ENCODE results near the gene ITPKB.
"Not testable (repeated sequence)": the region's sequence is repeated elsewhere in the genome, so short reads cannot be mapped to it uniquely, and the experiment has no call there.

ITPKB gene

DNA sequence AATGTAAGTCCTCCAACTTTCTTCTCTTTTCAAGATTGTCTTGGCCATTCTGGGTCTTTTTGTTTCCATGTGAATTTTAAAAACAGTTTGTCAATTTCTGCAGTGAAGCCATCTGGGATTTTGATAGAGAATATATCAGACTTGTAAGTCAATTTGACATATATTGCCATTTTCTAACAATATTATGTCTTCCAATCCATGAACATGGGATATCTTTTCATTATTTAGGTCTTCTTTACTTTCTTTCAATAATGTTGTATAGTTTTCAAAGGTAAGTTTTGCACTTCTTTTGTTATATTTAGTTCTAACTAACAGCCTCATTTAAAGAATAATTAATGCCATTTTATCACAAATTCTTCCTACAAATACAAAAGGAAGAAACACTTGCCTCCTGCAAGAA is 117.1 kb downstream of the ITPKB start:
- DNase-seq (ENCODE audit: low read depth): no peak

DNA sequence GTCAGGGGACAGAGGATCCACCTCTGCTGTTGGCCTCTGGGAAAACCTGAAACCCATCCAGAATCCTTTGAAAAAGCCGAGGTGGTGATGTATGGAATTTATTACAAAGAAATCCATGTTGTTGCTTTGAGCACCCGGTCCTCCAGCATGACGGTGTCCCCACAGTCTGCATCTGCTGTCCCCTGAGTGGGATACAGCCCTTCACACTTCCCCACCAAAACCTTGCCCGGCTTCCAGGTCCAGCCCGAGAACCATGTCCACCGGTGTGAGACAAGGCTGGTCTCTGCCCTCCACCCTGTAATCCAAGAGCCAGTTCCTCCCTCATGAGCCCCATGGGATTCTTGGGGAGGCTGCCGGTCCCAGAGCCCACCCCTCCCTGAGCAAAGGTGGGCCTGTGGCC is 120.1 kb downstream of the ITPKB start:
- DNase-seq (ENCODE audit: low read depth): no peak

DNA sequence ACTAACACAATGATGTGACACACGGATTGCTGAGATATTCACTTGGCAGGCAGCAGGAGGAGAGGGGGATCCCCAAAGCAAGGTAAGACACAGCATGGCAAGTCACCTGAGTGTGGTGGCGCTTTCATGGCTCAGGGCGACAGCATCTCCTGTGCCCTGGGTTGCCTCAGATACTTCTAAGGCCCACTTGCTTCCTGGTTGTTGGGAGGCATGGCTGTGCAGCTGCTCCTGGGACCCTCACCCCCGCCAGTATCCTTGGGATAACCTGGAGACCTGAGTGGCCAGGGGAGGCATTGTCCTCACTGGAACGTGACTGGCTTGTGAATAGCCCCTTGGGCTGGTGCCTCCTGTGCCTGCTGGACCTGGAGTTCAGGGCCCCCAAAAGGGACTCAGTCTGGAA is 120.7 kb downstream of the ITPKB start:
- no peak for DNase-seq (ENCODE audit: low read depth)

DNA sequence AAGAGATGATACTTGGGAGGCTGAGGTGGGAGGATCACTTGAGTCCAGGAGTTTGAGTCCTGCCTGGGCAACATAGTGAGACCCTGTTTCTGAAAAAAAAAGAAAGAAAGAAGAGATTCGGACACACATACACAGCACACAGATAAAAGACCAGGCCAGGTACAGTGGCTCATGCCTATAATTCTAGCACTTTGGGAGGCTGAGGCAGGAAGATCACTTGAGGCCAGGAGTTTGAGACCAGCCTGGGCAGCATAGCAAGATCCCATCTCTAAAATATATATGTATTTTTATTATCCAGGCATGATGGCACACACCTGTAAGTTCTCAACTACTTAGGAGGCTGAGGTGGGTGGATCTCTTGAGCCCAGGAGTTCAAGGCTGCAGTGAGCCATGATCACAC is 121.4 kb downstream of the ITPKB start:
- not testable (repeated sequence) for DNase-seq (ENCODE audit: low read depth)

DNA sequence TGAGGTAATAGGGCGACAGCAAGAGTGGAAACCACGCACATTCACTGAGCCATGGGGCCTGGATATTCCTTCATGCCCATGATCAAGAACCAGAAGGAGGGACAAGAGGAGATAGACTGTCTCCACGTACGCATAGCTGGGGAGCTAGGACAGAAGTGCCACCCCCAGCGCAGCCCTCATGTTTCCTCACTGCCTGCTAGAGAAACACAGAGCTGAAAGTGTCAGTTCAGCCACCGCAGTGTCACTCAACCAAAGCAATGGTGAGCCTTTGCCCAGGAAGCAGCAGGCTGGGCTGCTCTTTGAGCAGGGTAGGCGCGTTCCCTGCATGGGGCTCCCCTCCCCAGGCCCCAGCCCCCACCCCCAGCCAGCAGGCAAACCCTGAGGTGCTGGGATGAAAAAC is 122.0 kb downstream of the ITPKB start:
- no peak for DNase-seq (ENCODE audit: low read depth)

DNA sequence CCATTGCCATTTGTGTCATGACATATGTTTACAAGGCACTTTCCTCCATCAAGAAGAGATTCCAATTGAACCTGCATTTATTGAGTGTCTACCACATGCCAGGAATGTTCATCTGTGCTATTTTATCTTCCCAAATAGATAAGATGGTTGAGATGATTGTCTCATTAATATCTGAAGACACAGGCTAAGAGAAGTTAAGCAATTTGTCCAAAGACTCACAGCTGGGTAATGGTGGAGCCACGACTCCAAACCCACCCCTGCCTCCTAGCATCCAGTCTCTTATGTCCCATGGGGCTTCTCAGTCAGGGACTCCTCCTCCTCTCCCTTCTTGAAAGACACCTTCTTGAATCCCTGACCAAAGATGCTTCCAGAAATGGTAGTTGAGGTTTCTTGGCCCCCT is 122.4 kb downstream of the ITPKB start:
- no peak for DNase-seq (ENCODE audit: low read depth)

DNA sequence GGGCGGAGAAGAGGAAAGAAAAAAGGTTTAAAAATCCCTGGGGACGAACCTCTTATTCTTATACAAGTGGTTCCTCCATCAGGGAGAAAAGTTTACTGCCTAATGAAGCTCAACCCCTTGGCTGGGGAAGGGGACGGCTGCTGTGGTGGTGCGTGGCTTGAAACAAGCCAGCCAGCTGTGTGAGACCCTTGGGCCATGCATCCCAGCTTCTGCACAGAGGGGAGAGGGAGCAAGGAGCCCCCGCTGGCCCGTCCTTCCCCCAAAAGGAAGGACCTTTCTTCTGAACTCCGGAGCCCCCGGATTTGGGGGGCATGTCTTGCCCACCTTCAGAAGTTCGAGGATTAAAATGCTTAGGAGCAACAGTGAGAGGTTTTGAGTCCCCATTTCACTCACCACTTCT is 123.2 kb downstream of the ITPKB start:
- no peak for DNase-seq (ENCODE audit: low read depth)

DNA sequence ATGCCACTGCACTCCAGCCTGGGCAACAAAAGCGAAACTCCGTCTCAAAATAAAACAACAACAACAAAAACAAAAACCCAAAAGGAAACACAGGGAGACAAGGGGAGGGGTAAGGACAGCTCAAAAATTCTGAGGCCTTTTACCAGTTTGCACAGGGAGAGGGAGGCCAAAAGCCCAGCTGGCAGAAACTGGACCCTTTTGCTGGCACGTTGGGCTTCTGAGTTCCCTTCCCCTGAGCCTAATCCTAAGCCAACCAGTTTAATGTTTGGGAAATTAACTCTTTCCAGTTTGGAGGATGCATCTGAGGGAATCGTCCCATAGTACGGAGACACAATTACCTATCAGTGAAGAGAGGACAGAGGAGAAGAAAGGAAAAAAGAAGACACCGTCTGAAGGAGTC is 127.1 kb downstream of the ITPKB start:
- DNase-seq (ENCODE audit: low read depth): not testable (repeated sequence)

DNA sequence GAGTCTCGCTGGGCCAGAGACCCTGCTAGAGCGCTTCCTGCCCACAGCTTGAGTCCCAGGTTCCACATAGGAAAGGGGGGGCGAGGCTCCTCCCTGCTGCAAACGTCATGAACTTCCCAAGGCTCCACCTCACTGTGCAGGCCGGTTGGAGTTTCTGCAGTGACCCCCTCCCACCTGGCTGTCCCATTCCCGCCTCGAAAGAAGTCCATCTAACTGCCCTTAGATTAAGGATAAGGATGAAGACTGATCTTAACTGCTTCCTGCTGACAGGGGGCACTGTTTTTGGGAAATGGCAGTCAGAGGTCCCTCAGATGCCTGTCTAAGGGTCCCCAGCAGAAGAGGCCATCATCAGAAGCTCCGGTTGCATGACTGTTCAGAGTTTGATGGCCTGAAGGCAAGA is 127.8 kb downstream of the ITPKB start:
- DNase-seq (ENCODE audit: low read depth): no peak

DNA sequence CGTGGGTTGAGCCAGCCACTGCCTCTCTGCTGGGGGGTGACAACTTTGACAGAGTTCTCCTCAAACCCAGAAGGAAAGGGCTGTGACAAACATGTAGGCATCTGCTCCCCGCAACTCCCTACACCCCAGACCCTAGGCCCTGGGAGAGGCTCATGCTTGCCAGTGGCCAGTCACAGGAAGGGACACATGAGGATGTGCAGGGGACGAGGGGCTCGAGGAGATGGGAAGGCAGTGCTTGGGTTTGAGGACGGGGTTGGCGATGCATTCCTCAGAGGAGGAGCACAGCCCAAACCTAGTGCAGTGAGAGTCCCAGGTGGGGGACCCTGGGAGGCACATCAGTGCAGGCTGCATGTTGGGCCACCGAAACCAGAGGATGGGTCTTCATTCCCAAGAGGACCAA is 128.4 kb downstream of the ITPKB start:
- DNase-seq (ENCODE audit: low read depth): no peak

DNA sequence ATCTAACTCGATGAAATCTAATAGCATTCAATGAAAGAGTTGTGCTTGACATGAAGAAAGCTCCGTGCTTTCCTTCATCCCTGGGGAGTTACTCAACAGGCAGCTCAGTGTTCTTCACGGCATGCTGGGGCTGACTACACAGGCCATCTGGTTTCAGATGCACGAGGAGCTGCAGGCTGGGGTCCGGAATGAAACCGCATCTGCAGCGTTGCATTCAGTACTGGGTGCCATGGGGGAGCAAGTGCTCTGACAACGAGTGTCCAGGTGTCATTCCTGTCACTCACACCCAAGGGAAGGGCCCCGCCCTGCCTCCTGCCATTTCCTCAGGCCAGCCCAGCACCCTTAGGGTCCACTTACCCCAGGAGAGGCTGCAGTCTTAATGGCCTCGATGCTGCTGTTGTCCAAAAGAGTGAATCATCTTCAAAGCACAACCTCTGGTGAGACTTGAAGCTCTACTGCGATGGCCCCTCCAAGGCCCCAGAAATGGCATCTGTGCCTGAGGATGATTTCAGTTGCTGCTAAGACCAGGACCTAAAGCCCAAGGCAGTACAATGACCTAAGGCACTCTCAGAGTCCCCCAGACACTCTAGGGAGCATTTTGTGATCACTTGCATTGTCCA is 129.1 kb downstream of the ITPKB start:
- DNase-seq (ENCODE audit: low read depth): no peak

DNA sequence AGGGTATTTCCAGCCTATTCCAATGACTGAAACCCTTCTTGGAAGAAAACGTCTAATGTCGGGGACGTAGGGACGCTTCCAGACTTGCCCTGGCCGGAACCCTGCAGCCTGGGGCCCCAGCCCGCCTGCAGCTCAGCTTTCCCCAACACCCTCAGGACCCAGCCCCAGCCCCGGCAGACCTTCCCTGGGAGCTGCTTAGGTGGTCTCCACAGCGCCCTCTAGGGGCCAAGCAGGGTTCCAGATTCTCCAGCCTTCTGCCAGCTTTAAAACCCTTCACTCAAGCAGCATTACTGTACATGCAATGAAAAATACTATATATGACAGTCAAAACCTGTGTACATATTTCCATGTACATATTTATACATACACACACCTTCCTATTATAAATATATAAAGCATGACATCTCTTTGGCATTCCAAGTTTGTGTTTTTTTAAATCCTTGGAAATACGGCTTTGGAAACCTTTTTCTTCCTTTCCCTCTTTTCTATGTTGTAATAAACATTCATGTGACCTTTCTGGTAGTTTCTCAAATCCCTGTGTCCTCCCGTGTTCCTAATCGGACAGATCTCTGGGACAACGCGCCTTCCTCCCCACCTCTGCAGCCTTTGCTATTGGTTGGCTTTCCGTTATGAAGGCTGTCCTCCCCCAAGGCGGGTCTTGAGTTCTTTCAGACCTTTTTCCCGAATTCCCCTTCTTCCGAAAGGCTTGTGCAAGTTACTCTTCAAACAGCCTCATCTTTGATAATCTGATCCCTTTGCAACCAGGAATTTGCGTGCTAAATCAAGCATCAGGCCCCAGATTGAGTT is 130.2 kb downstream of the ITPKB start:
- DNase-seq (ENCODE audit: low read depth): peak; percentile 49

DNA sequence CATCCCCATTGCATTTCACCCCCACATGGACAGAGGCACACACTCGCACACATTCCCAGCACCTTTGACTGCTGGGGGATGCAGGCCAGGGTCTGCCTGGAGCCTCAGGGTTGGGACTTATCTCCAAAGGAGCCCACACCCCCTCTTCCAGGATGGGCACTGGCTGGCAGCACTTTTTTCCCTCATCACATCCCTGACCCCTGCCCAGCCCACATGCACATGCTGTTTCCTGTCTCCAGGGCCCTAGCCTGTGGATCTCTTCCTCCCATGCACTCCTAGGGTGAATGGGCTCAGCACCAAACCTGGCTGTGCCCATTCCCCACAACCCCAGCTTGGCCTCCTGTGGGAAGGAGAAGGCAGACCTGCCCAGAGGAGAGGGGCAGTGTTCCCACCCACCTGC is 131.3 kb downstream of the ITPKB start:
- DNase-seq (ENCODE audit: low read depth): no peak

DNA sequence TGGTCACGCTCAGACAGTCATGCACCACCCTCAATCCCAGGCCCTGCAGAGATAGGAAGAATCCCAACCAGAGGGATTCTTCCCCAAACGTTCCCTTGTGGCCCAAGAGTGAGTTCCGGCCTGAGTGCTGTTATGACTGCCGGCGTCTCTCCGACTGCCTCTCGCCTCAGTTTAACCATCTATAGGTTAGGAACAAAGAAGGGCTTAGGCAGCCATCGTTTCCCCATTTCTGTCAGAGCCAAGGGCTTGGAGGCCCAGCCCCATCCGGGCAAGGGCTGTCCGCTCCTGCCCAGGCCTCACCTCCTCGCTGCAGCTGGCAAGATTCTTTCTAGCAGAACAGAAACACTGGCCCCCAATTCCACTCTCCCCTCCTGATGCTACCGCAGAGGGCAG is 131.8 kb downstream of the ITPKB start:
- no peak for DNase-seq (ENCODE audit: low read depth)

DNA sequence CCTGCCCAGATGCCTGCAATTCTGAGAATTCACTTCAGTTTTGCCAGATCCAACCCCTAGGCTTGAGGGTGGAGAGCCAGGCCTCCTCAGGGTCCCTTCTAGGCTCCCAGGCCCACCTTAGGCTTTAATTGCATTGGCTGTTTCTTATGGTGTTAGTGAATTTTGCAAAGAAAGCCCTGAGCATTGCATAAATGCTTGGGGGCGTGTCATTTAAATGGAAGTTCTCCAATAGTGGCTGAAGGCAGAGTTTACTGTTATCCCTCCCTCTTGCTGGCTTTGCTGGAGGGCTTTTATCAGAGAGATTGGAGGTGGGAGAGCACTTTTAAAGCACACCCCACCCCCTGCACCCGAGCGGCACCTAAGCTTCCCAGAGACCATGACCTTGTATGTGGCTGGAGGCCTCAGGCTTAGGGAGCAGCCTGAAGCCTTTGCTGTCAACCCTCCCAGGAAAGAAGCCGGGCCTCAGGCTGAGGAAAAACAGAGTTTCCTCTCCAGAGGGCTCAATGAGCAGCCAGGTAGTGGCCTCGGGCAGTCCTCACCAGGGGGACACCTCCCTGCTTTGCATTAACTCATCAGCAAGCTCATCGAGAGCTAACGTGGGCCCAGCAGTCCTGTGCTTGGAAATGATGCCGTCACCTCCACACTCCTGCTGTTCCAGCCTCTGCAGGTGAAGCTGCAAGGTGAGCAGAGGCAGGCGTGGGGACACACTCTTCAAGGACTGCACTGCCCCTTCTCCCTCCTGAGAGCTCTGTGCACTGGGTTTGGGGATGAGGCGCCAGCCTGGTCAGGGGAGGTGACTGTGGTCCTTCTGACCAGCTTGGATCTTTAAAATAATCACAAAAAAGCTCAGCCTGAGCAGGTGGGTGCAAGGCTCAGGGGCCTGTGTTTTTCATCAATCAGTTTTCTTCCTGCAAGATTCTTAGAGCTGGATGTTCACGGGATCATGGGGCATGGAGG is 132.5 kb downstream of the ITPKB start:
- no peak for DNase-seq (ENCODE audit: low read depth)

DNA sequence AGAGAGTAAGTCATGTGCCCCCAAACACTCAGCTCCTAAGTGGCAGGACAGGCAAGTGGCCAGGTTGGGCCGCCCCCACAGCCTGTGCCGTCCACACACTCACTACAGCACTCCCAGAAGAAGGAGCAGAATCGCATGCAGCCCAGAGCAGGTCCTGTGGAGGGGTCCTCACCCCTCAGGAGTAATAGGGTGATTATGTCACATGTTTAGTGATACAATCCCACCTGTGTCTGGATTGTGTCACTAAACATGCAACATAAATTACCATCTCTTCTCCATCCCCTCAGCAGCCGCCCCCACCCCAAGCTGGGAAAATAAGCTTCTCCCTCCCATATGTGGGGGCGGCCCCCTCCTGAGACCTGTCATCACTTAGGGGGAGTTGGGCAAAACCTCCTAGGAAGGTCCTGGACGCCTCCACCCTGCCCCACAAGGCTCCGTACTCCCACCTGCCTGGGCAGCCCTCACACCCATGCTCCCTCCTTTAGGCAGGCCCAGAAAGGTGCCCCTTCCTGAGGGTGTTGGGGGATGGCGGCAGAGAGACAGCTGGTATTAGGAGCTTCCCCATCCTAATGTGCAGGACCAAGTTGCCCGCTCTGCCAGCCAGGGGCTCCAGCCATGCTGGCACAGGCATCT is 133.6 kb downstream of the ITPKB start:
- DNase-seq (ENCODE audit: low read depth): no peak

DNA sequence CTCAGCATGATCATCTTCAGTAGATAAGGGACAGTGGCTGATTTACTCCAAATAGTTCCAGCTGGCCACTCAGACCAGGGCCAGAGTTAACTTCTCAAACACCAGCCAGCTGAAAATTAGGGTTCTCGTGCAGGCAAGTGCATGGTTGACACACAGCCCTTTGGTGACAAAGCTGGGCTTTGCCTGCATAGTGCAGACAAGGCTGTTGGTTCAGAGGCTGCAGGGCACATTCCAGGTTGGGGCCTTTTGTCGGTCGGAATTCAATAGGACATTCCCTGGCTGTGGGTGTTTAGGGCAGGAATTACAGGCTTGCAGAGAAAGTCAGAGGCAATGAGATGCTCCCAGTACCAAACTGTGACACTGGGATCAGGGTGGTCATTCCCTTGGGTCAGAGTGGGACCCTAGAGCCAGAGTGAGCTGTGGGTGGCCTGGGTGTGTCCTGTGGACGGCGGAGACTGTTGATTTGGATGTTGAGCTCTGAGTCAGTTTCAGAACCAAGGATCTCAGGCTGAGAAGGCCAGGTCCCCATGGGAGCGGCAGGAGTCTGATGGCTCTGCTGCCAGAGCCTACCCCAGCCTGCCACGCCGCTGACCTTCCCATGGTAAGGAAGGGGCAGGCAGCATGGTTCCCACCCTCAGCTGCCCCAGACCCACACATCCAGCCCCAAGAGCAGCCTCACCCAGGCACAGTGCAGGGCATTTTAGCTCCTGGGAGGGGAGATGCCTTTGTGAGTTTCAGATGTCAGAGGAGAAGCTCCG is 134.3 kb downstream of the ITPKB start:
- no peak for DNase-seq (ENCODE audit: low read depth)

DNA sequence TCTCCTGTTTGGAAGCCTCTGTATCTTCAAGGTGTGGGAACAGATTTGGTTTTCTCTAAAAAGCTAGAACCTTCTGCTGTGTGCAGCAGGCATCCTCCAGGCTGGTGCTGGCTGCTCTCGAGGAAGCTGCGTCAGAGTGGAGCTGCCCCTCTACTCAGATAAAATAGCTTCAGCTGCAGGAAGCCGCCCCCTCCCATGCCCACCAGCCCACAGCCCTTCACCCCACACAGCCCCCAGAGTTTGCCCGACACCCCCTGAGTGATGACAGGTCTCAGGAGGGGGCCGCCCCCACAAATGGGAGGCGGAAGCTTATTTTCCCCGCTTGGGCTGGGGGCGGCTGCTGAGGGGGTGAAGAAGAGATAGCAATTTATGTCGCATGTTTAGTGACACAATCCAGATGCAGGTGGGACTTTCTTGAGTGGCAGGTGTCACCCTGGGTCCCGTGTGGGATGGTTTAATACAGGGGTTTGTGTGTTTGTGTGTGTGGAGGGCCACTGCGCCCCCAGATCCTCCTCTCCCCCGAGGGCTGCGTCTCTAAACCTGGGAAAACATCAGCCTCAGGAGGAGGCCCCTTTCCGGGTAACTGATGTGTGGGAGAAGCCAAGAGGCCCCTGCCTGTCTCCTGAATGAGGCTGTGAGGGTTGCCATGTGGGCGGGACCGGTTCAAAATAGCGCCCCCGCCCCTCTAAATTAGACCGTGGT is 135.1 kb downstream of the ITPKB start:
- DNase-seq (ENCODE audit: low read depth): no peak

DNA sequence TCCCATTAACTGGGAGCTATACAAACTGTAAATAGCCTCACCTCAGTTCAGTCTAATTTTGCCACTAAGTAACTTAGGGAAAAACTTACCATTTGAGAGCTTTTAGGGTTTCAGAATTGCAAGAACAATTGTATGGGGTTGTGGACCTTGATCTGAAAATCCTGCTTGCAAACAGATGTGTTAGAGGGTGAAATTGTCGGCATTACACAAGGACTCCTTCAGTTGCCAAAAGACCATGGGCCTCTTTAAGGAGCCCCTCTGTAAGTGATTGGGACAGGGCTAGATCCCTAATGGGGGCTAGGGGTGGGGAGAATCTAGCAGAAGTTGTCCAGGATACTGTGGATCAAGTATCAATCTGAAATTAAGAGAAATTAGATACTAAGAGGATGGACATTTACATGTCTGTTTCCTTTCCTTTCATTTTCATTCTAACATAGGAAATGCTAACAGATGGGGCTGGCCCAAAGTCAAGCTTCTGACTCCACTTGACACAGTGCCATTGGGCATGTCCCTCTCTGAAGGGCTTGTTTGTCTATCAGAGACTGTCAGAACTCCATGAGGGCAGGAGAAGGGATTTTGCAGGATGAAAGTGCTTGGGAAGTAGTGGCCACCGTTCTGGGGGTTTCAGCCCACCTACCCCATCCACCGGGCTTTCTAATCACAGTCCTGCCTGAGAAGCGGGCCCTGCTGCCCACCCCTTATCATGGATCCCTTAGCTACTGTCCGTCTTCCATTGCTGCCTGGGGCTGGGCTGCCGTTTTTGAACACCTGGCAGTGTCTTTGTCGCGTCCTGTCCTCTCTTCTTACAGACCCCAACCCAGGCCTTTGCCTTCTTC is 135.8 kb downstream of the ITPKB start:
- peak; percentile 70 for DNase-seq (ENCODE audit: low read depth)
